Erythroblast (primary cell): ENCODE measurements around the gene ZNF420.
"Not testable (repeated sequence)": the region's sequence is repeated elsewhere in the genome, so short reads cannot be mapped to it uniquely, and the experiment has no call there.

Source experiments
- DNase-seq, 2 experiments: peaks; one replicate each; lab custom pipeline; 2025; lab: John Stamatoyannopoulos, UW
- GATA1 ChIP-seq: IDR thresholded peaks from 2 replicates; pipeline ENCODE4 v1.6.1; 2011; ENCODE audit warnings: low read depth, mild to moderate bottlenecking, control low read depth, low read length, moderate library complexity
- POLR2A ChIP-seq: IDR thresholded peaks from 2 replicates; pipeline ENCODE4 v1.6.1; 2011; ENCODE audit warnings: mild to moderate bottlenecking, low read length

ZNF420 gene

GRCh38 chr19:37077934-37078716, at the start of gene ZNF420:
TSS of gene ZNF420 (plus strand) at chr19:37078433. CDS start at chr19:37089119, 10,686 bp downstream.
- TF ChIP-seq POLR2A (peak; percentile 60), GATA1 (no peak)

GRCh38 chr19:37045140-37045539, 33.1 kb upstream of the ZNF420 start:
- TF ChIP-seq POLR2A (no peak), GATA1 (no peak)
- DNase-seq, result no peak

More at GRCh38 chr19:37077934-37078716, at the start of gene ZNF420:
- peak; percentile 91 to 93 for DNase-seq

DNA sequence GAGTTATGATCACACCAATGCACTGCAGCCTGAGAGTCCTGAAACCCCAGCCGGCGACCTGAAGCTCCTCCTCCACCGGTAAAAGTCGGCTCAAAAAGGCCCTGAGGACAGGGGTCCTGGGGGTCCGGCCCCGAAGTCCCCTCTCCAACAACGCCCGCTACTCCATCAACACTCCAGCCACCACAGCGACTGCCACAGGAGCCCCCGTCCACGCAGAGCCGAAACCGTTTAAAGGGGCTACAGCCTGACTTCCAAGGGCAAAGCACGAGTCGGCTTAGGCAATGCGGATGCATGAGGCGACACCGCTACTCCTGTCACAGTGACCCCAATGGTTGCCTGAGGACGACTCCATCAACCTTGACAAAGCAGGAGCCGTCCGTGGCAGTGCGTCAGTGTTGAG, 22.9 kb upstream of the ZNF420 start:
- TF ChIP-seq POLR2A (no peak), GATA1 (no peak)
- no peak for DNase-seq

DNA sequence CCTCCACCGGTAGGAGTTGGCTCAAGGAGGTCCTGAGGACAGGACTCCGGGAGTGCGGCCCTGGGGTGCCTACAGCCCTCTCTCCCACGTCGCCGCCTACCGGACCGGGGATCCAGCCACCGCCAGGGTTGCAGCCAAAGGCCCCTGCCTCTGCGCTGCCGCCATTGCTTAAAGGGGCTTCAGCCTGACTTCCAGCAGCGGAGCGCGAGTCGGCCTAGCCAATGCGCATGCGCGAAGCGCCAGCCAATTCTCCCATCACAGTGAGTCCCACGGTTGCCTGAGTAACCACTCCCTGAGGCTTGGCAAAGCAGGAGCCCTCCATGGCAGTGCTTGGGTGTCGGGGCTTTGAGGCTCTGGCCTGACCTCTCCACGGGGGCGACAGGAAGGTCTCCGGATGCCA, 21.5 kb upstream of the ZNF420 start:
- TF ChIP-seq GATA1 (no peak), POLR2A (no peak)
- DNase-seq, result no peak

DNA sequence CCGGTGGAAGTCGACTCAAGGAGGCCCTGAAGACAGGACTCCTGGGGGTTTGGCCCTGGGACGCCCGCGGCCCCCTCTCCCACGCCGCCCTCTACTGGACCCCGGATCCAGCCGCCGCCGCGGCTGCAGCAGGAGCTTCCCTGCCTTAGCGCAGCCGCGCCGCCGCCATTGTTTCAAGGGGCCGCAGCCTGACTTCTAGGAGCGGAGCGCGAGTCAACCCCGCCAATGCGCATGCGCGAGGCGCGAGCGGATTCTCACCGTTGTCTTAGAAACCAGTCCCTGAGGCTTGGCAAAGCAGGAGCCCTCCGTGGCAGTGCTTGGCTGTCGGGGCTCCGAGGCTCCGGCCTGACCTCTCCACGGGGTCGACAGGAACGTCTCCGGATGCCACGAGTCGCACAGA, 19.1 kb upstream of the ZNF420 start:
- TF ChIP-seq POLR2A, result no peak
- TF ChIP-seq GATA1, result no peak

DNA sequence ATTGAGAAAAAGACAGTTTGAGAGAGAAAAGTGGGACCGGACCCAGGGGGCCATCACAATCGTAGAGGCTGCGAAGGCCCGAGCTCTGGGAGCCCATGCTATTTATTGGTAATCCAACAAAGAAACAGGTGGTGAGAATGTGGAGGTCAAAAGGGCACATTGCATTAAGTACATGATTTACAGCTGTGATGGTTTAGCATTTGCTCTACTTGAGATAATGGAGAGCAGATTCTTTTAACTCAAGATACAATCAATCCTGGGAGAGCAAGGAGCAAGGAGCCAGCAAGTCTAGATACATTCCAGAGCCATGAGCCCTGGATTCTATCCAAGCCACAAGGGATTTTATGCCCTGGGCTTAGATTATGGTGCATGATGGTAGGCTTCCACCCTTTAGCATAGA, 13.3 kb upstream of the ZNF420 start:
- DNase-seq, result not testable (repeated sequence)

More for the DNA sequence above, 19.1 kb upstream of the ZNF420 start:
- DNase-seq, result no peak

DNA sequence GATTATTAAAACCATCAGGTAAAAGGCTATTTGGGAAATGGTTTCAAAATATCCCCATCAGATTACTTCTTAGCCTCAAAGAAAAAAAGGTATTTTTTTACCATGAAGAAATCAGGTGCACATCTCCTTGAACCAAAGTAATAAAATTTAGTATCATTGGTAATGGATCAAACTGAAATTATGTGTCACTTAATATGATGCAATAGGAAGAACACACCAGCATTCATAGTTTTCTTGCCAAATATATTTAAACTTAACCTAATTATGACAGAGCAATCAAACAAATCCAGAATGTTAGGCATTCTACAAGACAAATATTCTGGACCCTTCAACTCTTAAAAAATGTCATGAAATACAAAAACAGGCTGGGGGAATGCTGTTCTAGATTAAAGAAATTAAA, 4.1 kb upstream of the ZNF420 start:
- no peak for DNase-seq

DNA sequence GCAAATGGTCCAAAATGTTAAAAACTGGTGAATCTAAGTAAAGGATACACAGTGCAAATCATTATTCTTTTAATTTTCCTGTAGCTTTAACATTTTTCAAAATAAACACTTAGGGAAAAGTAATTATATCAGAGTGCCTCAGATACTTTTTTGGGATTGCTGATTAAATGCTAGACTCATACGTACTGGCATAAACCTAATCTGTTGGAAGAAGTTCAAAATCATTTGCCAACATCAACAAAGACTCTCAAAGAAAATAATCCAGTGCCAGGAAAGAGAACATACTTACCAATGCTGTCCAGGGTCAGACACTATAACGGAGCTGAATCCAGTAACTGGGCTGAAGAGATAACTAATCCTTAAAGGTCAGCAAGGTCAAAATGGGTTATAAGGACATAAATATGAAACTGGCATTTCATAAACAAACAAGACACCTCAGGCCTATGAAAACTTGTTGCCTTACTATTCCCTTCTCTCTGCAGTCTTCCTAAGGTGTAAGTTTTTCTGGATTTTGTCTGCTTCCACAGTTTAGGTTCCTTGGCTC, 3.3 kb upstream of the ZNF420 start:
- no peak for DNase-seq

More for the DNA sequence above, 4.1 kb upstream of the ZNF420 start:
- TF ChIP-seq GATA1 (no peak), POLR2A (no peak)

DNA sequence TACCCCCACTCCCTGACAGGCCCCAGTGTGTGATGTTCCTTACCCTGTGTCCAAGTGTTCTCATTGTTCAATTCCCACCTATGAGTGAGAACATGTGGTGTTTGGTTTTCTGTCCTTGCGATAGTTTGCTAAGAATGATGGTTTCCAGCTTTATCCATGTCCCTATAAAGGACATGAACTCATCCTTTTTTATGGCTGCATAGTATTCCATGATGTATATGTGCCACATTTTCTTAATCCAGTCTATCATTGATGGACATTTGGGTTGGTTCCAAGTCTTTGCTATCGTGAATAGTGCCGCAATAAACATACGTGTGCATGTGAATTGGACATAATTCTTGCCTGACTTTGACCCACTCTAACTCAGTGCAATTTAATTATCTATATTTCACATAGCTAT, 1.7 kb upstream of the ZNF420 start:
- not testable (repeated sequence) for DNase-seq

More for the DNA sequence above, 3.3 kb upstream of the ZNF420 start:
- no peak for TF ChIP-seq GATA1
- TF ChIP-seq POLR2A, result no peak

- DNase-seq, result no peak
- TF ChIP-seq GATA1 (no peak), POLR2A (no peak)
Measured at GRCh38 chr19:37077501-37077933, 716 bp upstream of the ZNF420 start.

- no peak for DNase-seq
- TF ChIP-seq GATA1, result no peak
- TF ChIP-seq POLR2A, result no peak
Measured at GRCh38 chr19:37078717-37079032, 442 bp downstream of the ZNF420 start.

- DNase-seq, result peak in 1 of 2 experiments; percentile 24
- no peak for TF ChIP-seq GATA1
- no peak for TF ChIP-seq POLR2A
Measured at GRCh38 chr19:37079238-37079637, 1.0 kb downstream of the ZNF420 start.

DNA sequence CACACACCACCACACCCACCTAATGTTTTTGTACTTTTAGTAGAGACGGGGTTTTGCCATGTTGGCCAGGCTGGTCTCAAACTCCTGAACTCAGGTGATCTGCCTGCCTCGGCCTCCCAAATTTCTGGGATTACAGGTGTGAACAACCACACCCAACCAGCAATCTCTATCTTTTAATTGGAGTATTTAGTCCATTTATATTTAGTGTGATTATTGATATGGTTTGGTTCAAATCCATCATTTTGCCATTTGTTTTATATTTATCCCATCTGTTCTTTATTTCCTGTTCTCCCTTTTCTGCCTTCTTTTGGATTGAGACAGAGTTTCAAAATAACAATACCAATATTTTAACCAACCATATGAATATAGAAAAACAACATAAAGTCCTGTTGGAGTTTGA, 4.1 kb downstream of the ZNF420 start:
- DNase-seq, result no peak
- TF ChIP-seq GATA1 (no peak), POLR2A (no peak)

DNA sequence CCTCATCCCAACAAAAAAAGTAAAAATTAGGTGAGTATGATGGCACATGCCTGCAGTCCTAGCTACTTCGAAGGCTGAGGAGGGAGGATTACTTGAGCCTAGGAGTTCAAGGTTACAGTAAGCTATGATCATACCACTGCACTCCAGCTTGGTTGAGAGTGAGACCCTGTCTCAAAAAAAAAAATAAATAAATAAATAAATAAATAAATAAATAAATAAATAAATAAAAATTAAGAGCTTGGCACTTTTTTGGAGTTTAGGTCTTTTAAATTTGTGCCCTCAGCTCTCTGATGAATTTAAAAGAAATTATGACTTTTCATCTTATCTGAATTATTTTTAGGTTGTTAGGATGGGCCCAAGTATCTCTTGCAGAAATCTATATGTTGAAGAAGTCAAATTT, 8.9 kb downstream of the ZNF420 start:
- no peak for DNase-seq
- TF ChIP-seq GATA1 (no peak), POLR2A (no peak)

GRCh38 chr19:37095859-37096258, 17.6 kb downstream of the ZNF420 start:
- TF ChIP-seq GATA1, result no peak
- TF ChIP-seq POLR2A, result no peak
- DNase-seq, result peak in 1 of 2 experiments; percentile 4
